K562 (cell line): ENCODE results near the gene HNRNPF. TPM values are rescaled to one million over a fixed set of nuclear protein-coding genes. Genes with fewer than 3 reads are reported as not detected.

Source experiments
- ATF1 ChIP-seq, 2 experiments: fragments of 450-650 bp in 1 of 2; IDR thresholded peaks; 2 replicates each; pipeline ENCODE4 v1.6.1; 2016; ENCODE audit warnings: missing compliant biosample characterization in 1 of 2, missing genetic modification characterization in 1 of 2
- BRF2 ChIP-seq: IDR thresholded peaks from 3 replicates; pipeline ENCODE4 v1.6.1; 2011; ENCODE audit warnings: borderline replicate concordance, mild to moderate bottlenecking; ENCODE audit not compliant: insufficient read length, insufficient read depth
- CTBP1 ChIP-seq: fragments of 450-650 bp; IDR thresholded peaks from 2 replicates; pipeline ENCODE4 v1.6.1; 2016; ENCODE audit warnings: borderline replicate concordance
- E2F1 ChIP-seq: sonication (generic); formaldehyde crosslinking; IDR thresholded peaks from 2 replicates; pipeline ENCODE4 v1.8.1; 2023; ENCODE audit warnings: mild to moderate bottlenecking, missing genetic modification reagents, moderate library complexity
- ELK1 ChIP-seq: sonication (generic); formaldehyde crosslinking; IDR thresholded peaks from 2 replicates; pipeline ENCODE4 v1.8.1; 2022; ENCODE audit warnings: missing genetic modification reagents
- GATAD2A ChIP-seq: fragments of 450-650 bp; IDR thresholded peaks from 2 replicates; pipeline ENCODE4 v1.6.1; 2017
- HEY1 ChIP-seq: fragments of 250-450 bp; sonication (Bioruptor Pico); IDR thresholded peaks from 2 replicates; pipeline ENCODE4 v1.5.0; 2020; ENCODE audit warnings: mild to moderate bottlenecking, moderate library complexity, borderline replicate concordance
- NFIX ChIP-seq: fragments of 250-450 bp; sonication (Bioruptor Pico); IDR thresholded peaks from 2 replicates; pipeline ENCODE4 v1.4.0; 2020; ENCODE audit warnings: low read depth, mild to moderate bottlenecking, moderate library complexity
- POU5F1 ChIP-seq: fragments of 150-350 bp; IDR thresholded peaks from 2 replicates; pipeline ENCODE4 v1.6.1; 2014; ENCODE audit warnings: borderline replicate concordance, low read length, low read depth, mild to moderate bottlenecking; ENCODE audit not compliant: partially characterized antibody
- RBM17 ChIP-seq: fragments of 200-400 bp; formaldehyde crosslinking; IDR thresholded peaks from 2 replicates; pipeline ENCODE4 v1.6.1; 2017; ENCODE audit warnings: low read depth, mild to moderate bottlenecking, low read length, borderline replicate concordance
- SFPQ ChIP-seq: fragments of 200-400 bp; formaldehyde crosslinking; IDR thresholded peaks from 2 replicates; pipeline ENCODE4 v1.6.1; 2017; ENCODE audit warnings: mild to moderate bottlenecking, low read depth, low read length, moderate library complexity
- SIN3B ChIP-seq: fragments of 450-650 bp; IDR thresholded peaks from 2 replicates; pipeline ENCODE4 v1.6.1; 2017; ENCODE audit warnings: low read depth, mild to moderate bottlenecking, moderate library complexity
- TOE1 ChIP-seq, 2 experiments: fragments of 450-650 bp in 1 of 2; sonication (generic) in 1 of 2; formaldehyde crosslinking in 1 of 2; IDR thresholded peaks; 2 replicates each; pipeline versions ENCODE4 v1.7.1 to v1.8.0; 2016 to 2022; ENCODE audit warnings: borderline replicate concordance in 2 of 2, mild to moderate bottlenecking in 2 of 2, antibody characterized with exemption in 1 of 2, inconsistent platforms in 1 of 2, low read depth in 1 of 2, missing genetic modification reagents in 1 of 2, moderate library complexity in 1 of 2
- TRIM25 ChIP-seq: fragments of 450-650 bp; IDR thresholded peaks from 2 replicates; pipeline ENCODE4 v1.7.0; 2016; ENCODE audit warnings: borderline replicate concordance
- ZBTB43 ChIP-seq: sonication (generic); formaldehyde crosslinking; IDR thresholded peaks from 2 replicates; pipeline ENCODE4 v1.8.0; 2023; ENCODE audit warnings: mild to moderate bottlenecking, missing genetic modification reagents
- ZNF263 ChIP-seq: sonication (generic); formaldehyde crosslinking; IDR thresholded peaks from 2 replicates; pipeline ENCODE4 v1.8.0; 2022; ENCODE audit warnings: mild to moderate bottlenecking, missing genetic modification reagents, borderline replicate concordance
- polyA plus RNA-seq, 8 experiments: library from polyadenylated mRNA; depleted of rRNA in 4 of 8; stranded (reverse) in 5 of 8; unstranded in 3 of 8; fragments of >200 nt; fragmentation: Nextera tagmentation in 2 of 8; fragmentation: Illumina TruSeq in 1 of 8; extraction: Ambion mirVana in 2 of 8; extraction: Trizol in 1 of 8; gene quantifications; 2 replicates each; pipeline versions ENCODE4 v1.2.1 to v1.2.3, GENCODE V29; 2011 to 2014; ENCODE audit warnings: inconsistent platforms in 1 of 8, missing spikeins in 1 of 8
- total RNA-seq, 7 experiments: library from RNA; depleted of rRNA in 6 of 7; stranded (reverse); fragments of >200 nt in 6 of 7; fragmentation: Illumina TruSeq in 2 of 7; extraction: Trizol in 2 of 7; gene quantifications; 2 replicates each; pipeline versions ENCODE4 v1.2.1 to v1.2.3, GENCODE V29; 2011 to 2021; ENCODE audit warnings: low replicate concordance in 1 of 7

Gene HNRNPF
- total and polyA plus RNA-seq, 9 of the 15 experiments (the other 6 are each of a cell fraction or from before 2014, with no cell fraction given) = 192 to 489 (median 416) TPM

GRCh38 chr10:43348511-43349312, 60.3 kb downstream of the HNRNPF start (continued):
- TF ChIP-seq NFIX = no peak
- no peak for TF ChIP-seq ELK1 (CRISPR knock-in tag)
- no peak for TF ChIP-seq BRF2
- TF ChIP-seq CTBP1 = peak; percentile 89
- TF ChIP-seq TOE1 (IDR thresholded peaks at IDR 0.05; ENCODE audit: borderline replicate concordance) = peak; percentile 48; the same call in 1 of the 2 replicates
- no peak for TF ChIP-seq TOE1 (CRISPR knock-in tag; IDR thresholded peaks at IDR 0.05; ENCODE audit: borderline replicate concordance, low read depth)
- TF ChIP-seq SFPQ = no peak
- no peak for TF ChIP-seq ATF1 (CRISPR knock-in tag; IDR thresholded peaks at IDR 0.05)
- 0 out of 2 replicates have a peak, but pooled peaks have one; percentile 37 for TF ChIP-seq ATF1 (tag; IDR thresholded peaks at IDR 0.05)
- no peak for TF ChIP-seq SIN3B
- no peak for TF ChIP-seq POU5F1
- no peak for TF ChIP-seq E2F1 (CRISPR knock-in tag)
- TF ChIP-seq RBM17 = no peak
- no peak for TF ChIP-seq ZNF263
- no peak for TF ChIP-seq GATAD2A
- peak; percentile 25; the same call in 1 of the 2 replicates for TF ChIP-seq ZBTB43 (CRISPR knock-in tag)
- no peak for TF ChIP-seq HEY1
- TF ChIP-seq TRIM25 = no peak
